GM21360 (cell line): ENCODE measurements around the gene POLR3C.
"Not testable (repeated sequence)": the region's sequence is repeated elsewhere in the genome, so short reads cannot be mapped to it uniquely, and the experiment has no call there.

Experiments used
- ATAC-seq: cut with Tn5 transposase; IDR thresholded peaks from one replicate; pipeline ENCODE4 v1.9.1; 2021; ENCODE audit warnings: mild to moderate bottlenecking, moderate library complexity; ENCODE audit not compliant: unreplicated experiment

POLR3C gene, protein sequence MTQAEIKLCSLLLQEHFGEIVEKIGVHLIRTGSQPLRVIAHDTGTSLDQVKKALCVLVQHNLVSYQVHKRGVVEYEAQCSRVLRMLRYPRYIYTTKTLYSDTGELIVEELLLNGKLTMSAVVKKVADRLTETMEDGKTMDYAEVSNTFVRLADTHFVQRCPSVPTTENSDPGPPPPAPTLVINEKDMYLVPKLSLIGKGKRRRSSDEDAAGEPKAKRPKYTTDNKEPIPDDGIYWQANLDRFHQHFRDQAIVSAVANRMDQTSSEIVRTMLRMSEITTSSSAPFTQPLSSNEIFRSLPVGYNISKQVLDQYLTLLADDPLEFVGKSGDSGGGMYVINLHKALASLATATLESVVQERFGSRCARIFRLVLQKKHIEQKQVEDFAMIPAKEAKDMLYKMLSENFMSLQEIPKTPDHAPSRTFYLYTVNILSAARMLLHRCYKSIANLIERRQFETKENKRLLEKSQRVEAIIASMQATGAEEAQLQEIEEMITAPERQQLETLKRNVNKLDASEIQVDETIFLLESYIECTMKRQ

DNA sequence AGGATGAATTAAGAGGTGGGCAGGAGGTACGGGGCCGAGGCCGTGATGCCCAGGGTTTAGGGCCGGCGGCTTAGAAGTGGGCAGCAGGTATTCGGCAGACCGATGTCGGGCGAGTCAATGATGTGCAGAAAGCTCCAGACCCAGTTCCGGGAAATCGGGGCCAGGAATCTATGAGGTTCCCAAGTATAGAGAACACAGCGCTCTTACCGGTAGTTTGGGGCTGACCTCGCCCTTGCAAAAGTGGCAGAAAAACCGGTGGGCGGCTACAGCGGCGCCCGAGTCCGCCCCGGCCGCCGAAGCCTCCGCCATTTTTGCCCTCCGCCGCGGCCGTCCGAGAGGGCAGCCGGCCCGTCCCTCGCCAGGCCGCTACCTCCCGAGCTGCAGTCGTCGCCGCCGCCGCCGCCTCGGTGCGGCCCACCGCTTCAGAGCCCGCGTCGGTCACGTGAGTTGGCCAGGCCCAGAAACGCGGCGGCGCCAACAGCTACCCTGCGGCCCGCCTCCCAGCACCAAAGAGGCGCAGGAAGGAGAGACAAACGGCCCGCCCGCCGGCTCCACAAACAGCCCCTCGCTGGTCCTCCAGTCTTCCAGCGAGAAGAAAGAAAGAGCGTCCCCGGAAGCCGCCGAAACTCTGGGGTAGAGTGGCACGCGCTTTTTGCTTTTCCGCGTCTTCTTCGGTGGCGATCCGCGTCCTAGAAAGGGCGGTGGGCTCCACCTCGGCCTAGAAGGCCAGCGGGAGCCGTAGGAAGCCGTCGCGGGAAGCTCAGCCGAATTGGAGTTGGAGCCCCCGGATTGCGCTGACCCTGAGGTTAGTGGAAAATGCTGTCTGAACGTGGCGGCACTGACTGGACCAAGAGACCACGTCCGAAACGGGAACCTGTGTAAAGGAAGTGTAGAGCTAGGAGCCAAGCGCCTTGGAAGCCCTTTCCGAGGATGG is at the start of gene POLR3C, which contains the start of gene RNF115:
Gene POLR3C (plus strand): TSS at position 636 of the 934 bp plus-strand sequence. CDS start 1,577 bp downstream, outside the sequence.
Gene RNF115 (minus strand): TSS at position 531 of the 934 bp plus-strand sequence. CDS start 222 bp downstream, at position 309.
- ATAC-seq: peak; percentile 87

DNA sequence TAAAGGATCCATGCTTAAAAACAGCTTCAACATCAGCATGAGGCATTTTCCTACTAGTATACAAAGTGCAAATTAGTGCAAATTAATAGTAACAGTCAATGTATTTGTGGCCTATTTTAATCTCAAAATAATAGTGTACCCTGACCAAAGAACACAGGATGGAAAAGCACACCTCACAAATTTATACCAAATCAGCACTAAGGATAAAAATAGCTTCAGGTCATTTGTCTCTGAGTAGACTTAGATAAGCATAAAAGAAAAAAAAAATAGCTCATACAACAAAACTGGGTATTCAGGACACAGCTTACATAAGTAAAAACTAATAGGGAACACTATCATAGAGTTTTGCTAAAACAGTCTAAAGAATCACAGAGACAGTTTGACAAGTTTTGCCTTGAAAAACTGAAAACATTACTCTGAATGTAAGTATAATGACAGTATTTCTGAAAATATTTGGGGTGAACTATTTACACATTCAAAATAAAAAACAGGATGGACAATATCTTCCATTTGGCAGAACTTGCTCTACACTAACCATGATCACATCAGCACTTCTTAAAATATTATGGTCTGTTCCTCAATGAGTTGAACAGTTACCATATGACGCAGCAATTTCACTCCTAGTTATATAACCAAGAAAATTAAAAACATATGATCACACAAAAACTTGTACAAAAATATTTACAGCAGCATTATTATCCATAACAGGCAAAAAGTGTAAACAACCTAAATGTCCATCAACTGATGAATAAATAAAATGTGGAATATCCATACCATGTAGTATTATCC is 46.4 kb upstream of the POLR3C start:
- ATAC-seq: no peak

DNA sequence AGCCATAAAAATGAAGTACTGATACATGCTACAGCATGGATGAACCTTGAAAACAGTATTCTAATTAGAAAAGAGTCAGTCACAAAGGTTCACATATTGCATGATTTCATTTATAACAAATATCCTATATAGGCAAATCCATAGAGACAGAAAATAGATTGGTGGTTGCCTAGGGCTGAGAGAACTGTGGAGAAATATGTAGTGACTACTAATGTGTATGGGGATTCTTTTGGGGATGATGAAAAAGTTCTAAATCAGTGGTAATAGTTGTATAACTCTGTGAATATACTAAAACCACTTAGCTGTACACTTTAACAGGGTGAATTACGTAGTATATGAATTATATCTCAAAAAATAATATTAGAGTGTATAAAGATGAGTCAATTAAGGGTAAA is 45.9 kb upstream of the POLR3C start:
- ATAC-seq: no peak

DNA sequence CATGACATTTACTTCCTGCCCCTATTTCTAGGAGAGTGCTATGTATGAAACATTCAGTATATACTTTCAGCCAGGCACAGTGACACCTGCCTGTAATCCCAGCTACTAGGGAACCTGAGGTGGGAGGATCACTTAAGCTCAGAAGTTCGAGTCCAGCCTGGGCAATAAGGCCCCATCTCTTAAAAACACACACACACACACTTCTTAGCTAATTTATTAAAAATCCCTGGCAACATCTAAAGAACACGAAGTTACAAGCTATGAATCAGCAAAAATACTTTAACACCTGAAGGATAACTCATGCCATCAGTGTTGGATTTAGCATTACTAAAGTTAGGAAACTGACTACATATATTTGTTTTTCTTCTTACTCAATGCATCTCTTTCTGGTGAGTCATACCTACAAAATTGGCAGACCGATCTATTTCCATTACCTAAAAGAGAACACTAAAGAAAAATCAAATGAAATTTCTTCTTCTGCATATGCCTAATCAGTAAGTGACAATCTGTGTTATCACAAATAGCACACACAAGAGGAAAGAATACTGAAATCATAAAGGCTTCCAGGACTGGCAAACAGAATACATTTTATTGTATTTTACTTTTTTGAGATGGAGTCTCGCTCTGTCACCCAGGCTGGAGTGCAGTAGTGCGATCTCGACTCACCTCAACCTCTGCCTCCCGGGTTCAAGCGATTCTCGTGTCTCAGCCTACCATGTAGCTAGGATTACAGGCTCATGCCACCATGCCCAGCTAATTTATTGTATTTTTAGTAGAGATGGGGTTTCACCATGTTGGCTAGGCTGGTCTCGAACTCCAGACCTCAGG is 41.5 kb upstream of the POLR3C start:
- no peak for ATAC-seq

DNA sequence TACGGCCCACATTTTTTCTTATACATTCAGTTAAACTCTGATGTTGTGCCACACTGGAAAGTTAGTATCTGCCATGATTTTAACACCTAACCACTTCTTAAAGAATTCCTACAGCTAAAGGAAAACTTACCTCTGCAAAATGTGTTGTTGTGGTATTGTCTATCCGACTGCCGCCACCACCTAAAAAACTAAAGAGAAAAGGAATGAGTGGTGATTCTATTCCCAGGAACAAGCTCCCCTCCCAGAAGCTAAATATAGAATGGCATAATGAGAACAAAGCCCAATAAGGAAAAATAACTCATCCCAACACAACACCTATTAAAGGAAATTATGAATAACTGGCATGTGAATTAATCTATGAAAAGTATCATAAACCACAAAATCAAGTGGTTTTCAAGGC is 39.6 kb upstream of the POLR3C start:
- ATAC-seq: no peak

DNA sequence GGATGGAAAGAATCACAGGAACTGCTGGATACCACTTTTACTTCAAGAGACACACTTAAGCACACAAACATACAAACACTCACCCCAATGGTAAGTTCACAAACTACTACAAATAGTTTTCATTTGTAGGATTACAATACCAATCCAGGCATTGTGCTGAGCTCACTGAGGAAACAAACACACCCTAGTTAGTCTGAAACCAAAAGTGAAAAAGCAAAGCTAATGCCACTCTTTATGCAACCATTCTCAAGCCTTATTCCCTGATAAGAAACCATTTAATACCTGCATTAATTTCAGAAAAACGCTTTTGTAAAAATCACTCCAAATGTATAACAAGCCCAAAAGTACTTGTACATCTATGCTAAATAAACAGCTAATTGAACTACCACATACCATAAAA is 38.5 kb upstream of the POLR3C start:
- ATAC-seq: no peak

DNA sequence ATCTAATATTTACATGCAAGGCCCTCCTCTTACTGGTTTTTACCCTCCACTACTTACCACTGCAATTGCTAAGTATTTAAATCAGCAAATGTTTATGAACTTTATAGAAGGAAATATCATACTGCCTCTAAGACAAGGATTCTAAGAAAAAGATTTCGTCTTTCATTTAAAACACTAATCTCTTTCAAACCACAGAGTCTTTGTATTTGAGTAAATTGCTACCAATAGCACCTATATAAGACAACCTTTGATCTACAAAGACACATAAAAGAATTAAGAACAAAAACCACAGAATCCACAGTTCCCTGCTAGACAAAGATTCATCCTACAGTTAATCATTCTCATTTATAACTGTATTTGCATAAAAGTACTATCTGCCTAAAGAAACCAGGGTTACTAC is 37.7 kb upstream of the POLR3C start:
- no peak for ATAC-seq

DNA sequence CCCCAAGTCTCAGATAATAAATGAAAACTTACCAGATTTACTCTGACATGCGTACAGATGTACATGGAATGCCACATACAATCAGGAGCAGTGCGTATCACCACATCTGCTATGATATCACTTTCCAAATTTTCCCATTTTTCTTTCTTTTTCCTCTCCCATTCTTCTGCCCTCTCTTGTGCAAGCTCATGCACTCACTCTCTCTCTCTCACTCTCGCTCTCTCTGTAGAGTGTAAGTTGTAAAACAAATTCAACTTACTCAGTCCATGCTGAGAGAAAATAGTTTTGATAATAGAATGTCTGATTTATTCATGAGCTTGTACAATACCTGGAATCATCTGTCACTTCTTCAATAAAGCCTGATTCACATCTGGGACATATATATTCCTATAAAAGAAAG is 35.4 kb upstream of the POLR3C start:
- ATAC-seq: no peak

DNA sequence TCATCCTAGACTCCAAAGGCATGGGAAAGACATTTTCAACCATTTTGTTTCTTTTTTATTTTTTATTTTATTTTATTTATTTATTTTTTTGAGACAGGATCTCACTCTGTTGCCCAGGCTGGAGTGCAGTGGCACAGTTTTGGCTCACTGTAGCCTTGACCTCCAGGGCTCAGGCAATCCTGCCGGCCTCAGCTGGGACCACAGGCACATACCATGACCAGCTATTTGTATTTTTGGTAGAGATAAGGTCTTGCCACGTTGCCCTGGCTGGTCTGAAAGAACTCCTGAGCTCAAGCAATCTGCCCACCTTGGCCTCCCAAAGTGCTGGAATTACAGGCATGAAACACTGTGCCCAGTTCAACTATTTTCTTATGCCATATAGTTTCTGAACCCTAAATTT is 32.1 kb upstream of the POLR3C start:
- ATAC-seq: not testable (repeated sequence)

DNA sequence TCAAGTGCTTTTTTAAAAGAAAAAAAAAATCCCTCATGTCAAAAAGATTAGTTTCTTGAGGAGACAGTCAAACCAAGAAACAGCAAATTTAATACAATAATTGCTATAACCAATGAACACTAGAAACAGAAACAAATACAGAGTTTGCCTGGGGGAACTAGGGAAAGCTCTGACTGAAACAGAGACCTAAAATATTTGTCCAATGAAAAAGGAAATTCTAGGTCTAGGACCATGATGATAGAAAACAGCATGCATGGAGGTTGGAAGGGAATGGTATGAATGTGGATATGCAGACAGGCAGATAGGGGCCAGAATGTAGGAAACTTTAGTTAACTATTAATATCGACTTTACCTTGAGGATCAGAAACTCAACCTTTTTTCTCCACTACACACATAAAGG is 31.5 kb upstream of the POLR3C start:
- ATAC-seq: no peak

DNA sequence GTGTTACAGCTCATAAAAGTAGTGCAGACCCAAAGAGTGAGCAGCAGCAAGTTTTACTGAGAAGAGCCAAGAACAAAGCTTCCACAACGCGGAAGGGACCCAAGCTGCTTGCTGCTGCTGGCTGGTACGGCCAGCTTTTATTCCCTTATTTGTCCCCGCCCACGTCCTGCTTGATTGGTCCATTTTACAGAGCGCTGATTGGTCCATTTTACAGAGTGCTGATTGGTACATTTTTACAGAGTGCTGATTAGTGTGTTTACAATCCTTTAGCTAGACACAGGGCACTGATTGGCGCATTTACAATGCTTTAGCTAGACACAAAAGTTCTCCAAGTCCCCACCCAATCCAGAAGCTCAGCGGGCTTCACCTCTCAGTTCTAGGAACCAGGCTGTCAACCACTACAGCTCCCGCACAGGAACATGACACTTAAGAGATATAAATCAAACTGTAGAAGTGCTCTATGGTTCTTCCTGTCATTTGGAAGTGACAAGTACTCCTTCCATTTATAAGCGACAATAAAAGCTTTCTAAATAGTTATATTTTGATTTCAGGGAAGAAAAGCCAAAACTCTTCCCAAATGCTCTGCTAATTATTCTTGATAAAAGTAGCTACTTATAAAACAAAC is 28.6 kb upstream of the POLR3C start:
- ATAC-seq: no peak

DNA sequence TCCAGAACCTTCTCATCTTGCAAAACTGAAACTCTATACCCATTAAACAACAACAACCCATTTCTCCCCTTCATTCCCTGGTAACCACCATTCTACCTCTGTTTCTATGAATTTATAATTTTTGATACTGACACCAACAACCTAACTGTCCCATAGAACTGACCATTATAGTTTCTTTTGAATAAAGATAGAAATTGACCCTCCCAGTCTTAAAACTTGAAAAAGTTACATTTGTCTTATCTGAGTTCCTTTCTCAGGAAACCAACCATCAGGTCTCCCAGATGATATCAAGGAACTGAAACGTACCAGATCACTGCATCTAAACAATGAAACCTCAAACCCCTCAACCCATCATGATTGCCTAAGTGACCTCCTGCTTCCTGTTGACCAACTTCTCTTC is 27.2 kb upstream of the POLR3C start:
- ATAC-seq: no peak

DNA sequence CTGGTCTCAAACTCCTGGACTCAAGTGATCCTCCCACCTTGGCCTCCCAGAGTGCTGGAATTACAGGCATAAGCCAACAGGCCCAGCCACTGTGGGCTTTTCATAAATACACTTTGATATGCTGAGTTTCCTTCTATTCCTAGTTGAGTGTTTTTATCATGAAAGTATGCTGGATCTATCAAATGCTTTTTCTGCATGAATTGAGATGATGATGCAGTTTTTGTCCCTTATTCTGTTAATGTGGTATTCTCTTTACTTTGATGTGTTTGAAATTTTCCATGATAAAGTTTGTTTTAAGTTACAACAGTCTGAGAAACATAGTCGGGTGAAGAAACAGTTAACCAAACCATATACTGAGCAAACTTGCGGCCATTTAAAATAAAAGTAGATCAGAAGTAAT is 24.2 kb upstream of the POLR3C start:
- no peak for ATAC-seq

DNA sequence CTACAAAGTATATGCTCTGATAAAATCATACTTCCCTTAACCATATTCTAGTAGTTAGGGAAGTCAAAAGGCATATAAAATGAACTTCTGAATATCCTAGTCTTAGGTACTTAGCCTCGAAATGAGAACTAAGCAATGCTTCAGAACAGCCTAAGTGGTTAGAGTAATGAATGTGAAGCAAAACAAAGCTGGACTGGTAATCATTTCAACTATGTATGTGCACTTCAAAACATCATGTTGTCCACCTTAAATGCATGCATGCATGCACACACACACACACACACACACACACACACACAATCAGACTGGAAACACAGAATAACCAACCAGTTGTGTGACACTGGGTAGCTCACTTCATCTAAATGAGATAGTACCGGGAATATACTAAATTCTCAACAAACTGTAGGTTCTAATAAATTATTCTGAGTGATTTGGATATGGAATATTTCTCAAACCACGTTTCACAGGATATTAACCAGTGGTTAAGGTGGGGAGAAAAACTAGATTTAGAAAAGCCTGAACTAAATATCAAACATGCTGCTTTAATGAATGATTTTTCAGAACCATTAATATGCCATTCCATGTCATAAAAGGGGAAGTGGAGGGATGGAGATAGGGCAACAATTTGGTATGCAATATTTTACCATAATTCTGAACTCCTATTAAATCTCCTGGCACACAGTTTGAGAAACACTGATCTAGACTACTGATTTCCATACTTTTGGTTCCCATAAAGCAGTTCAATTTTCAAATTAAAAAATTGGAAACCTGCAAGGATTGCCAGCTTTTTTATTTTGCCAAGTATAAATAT is 19.6 kb upstream of the POLR3C start:
- no peak for ATAC-seq

DNA sequence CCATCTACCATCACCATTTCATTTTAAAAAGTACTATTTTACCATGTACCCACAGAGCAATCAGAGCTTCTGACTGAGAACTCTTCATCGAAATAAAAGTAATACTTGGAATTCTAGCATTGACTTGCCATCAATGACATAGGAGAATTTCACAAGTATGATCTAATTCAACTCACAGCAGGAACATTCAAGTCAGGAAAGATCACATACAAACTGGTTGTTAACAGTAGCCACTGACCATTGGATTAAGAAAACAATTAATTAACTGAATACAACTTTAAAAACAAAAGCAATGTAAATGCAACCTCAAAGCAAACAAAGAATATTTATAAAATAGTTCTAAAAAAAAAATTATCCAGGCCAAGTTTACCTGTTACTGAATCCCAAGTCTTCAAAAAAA is 18.9 kb upstream of the POLR3C start:
- no peak for ATAC-seq

DNA sequence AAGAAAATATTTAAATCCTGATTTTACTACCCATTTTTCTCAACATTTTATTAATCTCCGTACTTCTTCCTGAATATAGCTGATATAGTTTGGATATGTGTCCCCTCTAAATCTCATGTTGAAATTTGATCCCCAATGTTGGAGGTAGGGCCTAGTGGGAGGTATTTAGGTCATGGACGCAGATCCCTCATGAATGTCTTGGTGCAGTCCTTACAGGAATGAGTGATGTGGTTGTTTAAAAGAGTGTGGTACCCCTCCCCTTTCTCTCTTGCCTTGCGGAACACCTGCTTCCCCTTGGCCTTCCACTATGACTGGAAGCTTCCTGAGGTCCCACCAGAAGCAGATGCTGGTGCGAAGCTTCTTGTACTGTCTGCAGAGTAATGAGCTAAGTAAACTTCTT is 17.6 kb upstream of the POLR3C start:
- no peak for ATAC-seq

DNA sequence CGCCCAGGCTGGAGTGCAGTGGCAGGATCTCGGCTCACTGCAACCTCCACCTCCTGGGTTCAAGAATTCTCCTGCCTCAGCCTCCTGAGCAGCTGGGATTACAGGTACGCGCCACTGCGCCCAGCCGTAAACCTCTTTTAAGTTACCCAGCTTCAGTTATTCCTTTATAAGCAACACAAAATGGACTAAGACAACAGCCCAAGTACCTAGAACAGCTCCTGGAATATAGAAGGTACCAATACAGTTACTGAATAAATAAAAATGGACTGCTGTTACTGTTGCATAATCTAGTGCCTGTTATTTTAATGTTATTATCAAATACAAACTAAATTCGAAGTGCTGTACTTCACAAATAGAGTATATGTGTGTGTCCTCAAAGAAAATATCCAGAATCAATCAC is 17.2 kb upstream of the POLR3C start:
- ATAC-seq: no peak

DNA sequence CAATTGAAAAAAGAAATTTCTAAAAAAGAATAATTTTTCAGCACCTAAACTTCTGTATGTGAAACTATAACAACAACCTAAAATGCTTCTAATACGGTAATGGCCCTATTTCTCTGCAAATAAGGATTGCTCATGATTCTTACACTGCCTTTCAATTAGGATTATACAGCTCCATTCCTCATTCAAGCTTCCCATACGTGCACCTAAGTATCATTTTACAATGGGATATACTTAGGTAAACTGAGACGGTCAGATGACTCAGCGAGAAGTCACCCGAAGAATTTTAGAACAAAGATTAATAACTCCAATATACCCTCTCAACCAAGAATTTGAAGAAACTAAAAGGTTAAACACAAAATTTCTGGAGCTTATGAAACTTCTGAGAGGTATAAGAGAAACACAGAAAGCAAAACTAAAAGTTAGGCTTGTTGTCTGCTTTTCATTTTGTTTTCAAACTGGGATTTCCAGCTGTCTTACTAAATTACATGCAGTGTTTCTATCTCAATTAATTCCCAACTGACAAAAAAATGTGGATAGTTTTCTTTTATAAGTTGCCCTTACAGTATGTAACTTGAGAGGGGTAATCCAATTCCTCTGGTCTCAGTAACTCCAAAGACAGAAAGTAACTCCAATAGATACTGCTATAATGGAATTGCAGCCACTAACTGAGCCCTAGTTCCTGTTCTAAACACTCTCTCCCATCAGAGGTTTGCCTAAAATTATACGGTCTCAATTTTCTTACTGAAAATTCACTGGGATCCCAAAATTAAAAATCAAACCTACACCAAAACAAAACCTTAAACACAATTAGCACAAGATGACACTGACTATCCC is 10.8 kb upstream of the POLR3C start:
- ATAC-seq: not testable (repeated sequence)
